ENCODE data around the gene RTBDN. TPM values are rescaled to one million over a fixed set of nuclear protein-coding genes. Genes with fewer than 3 reads are reported as not detected.

RTBDN gene
- polyA plus RNA-seq, 1 of the 3 experiments (the other 2 are of a cell fraction) = 0.72 TPM

DNA sequence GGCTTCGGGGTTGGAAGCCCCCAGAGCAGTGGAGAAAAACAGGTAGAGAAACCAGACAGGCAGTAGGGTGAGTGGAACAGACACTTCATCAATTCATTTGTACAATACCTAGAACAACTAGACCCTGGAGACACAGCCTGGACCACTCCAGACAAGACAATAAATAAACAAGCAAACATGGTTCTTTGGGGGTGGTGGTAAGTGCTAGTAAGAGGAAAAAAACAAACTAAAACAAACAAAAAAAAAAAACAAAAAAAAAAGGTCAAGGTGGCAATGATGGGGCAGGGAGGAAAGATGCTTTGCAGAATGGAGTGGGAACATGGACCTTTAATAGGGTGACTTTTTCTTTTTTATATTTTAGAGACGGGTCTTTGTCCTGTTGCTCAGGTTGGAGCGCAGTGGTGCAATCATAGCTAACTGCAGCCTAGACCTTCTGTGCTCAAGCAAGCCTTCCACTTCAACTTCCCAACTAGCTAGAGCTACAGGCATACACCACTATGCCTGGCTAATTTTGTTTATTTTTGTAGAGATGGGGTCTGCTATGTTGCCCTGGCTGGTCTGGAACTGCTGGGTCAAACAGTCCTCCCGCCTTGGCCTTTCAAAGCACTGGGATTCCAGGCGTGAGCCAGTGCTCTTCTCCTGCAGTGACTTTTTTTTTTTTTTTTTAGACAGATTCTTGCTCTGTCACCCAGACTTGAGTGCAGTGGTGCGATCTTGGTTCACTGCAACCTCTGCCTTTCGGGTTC is 40.0 kb downstream of the RTBDN start:
- Histone ChIP-seq H2AFZ (ENCODE audit: low read depth) (peak overlapping the region; percentile 47; the same call in 1 of the 2 replicates), H4K20me1 (ENCODE audit: insufficient read depth) (peaks cover 17% of the 10 kb centered on the region), H3K4me2 (peak overlapping the region; percentile 88), H3K4me1 (ENCODE audit: control insufficient read depth in 1 of 2, insufficient read depth in 2 of 2, low read depth in 1 of 2, low read length in 1 of 2) (peaks cover 13 to 25% of the 10 kb centered on the region in 2 experiments; a peak in 3 of 4 replicates), H3K4me3 (ENCODE audit: low read depth in 2 of 2, low read length in 1 of 2) (peak overlapping the region; percentile 80 to 88), H3F3A (replicated peaks; ENCODE audit: insufficient read depth) (peaks cover 35% of the 10 kb centered on the region), H3K27ac (ENCODE audit: low read depth in 2 of 2, low read length in 1 of 2) (peak overlapping the region; percentile 86 to 88), H3K36me3 (replicated peaks in 1 of 2; ENCODE audit: control insufficient read depth in 1 of 2, insufficient read depth in 2 of 2, low read length in 1 of 2) (peaks cover 0 to 8% of the 10 kb centered on the region in 2 experiments), H3K27me3 (ENCODE audit: insufficient read depth) (no peaks in the 10 kb centered on the region), H3K9me3 (no peaks in the 10 kb centered on the region), H3K9me2 (no peaks in the 10 kb centered on the region), H3K79me2 (ENCODE audit: insufficient read depth) (peaks cover 20% of the 10 kb centered on the region), H3K9ac (peak overlapping the region; percentile 95)
- POLR2A ChIA-PET = interaction anchor here (1.0 to 4.4 kb wide), 3 partner anchors 17 to 22 kb away, joined by 3 to 88 read pairs (median 22); no protein-coding TSS in a partner anchor
- CTCF ChIA-PET = interaction anchor here (3.1 to 17.1 kb wide), 4 partner anchors 17 to 61 kb away, joined by 19 to 447 read pairs (median 181); partner anchors contain the start of genes HOOK2 and TRIR
- WGBS (ENCODE audit: low lambda C conversion rate) = 77% methylated on average over 7 of the region's 7 CpGs
- no peak for DNase-seq
- no peak for TF ChIP-seq POLR2AphosphoS5 (IDR thresholded peaks at IDR 0.05; ENCODE audit: low read depth, low read length)
- TF ChIP-seq TCF12 (IDR thresholded peaks at IDR 0.05) = no peak
- no peak for TF ChIP-seq GATA2 (CRISPR knock-in tag; IDR thresholded peaks at IDR 0.05)

DNA sequence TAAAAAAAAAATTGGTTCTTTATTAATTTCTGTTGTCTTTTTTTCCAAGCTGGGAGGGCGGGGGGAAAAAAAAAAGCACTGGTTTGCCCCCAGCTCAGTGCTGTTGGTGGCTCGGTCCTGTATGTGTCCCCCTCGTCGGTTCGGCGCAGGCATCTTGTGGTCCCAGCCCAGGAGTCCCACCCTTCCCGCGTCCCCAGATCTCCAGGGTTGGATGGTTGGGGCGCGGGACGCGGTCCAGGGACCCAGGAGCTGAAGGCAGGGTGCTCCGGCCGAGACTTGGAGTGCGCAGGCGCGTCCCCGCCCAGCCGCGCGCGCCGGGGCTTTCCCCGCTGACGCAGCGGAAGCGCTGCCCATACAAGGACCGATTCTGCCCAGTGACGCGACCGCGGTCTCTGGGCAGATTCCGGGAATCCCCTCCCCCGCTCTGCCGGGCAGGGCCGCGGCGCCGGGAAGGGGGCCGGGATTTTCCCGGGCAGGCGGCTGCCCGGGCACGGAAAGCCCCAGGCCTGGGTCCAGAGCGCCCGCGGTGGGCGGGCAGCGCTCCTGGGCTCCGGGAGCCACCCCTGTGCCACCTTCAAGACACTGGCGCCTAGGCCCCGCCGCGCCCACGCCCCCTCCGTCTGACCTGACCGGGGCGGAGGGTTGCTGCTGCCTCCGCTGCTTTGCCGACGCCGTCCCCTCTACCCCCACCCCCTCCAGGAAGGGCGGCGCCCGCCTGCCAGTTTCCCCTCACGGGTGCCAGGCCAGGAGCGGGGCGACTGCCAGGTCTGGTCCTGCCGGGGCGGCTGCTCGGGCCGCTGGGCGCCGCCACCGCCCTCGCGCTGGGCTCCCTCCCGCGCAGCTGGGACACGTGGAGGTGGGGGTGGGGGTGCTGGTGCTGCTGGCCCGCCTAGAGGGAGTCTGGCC is 40.8 kb downstream of the RTBDN start:
- Histone ChIP-seq H3K79me2 (ENCODE audit: insufficient read depth) (peaks cover 20% of the 10 kb centered on the region), H3K4me2 (peak overlapping the region; percentile 88), H3K4me1 (ENCODE audit: control insufficient read depth in 1 of 2, insufficient read depth in 2 of 2, low read depth in 1 of 2, low read length in 1 of 2) (peaks cover 22 to 33% of the 10 kb centered on the region in 2 experiments), H3K9ac (peak overlapping the region; percentile 95), H3K4me3 (ENCODE audit: low read depth in 2 of 2, low read length in 1 of 2) (peak overlapping the region; percentile 80 to 88), H3F3A (replicated peaks; ENCODE audit: insufficient read depth) (peaks cover 43% of the 10 kb centered on the region), H3K9me3 (no peaks in the 10 kb centered on the region), H3K27me3 (ENCODE audit: insufficient read depth) (no peaks in the 10 kb centered on the region), H4K20me1 (ENCODE audit: insufficient read depth) (peaks cover 17% of the 10 kb centered on the region), H3K36me3 (replicated peaks in 1 of 2; ENCODE audit: control insufficient read depth in 1 of 2, insufficient read depth in 2 of 2, low read length in 1 of 2) (peaks cover 0 to 6% of the 10 kb centered on the region in 2 experiments), H2AFZ (ENCODE audit: low read depth) (peak overlapping the region; percentile 47; the same call in 1 of the 2 replicates), H3K27ac (ENCODE audit: low read depth in 2 of 2, low read length in 1 of 2) (peak overlapping the region; percentile 86 to 90), H3K9me2 (no peaks in the 10 kb centered on the region)
- ChIA-PET POLR2A (interaction anchor here (0.9 to 4.4 kb wide), 8 partner anchors 8 to 72 kb away, joined by 3 to 88 read pairs (median 4); partner anchors contain the start of genes PRDX2 and THSD8), CTCF (interaction anchor here (1.0 to 17.1 kb wide), 7 partner anchors 8 to 172 kb away, joined by 3 to 447 read pairs (median 5); partner anchors contain the start of genes HOOK2, PRDX2 and THSD8)
- 2% methylated on average over 9 of the region's 81 CpGs for WGBS (ENCODE audit: low lambda C conversion rate)
- peak; percentile 93 for DNase-seq
- TF ChIP-seq, protein P1, sequence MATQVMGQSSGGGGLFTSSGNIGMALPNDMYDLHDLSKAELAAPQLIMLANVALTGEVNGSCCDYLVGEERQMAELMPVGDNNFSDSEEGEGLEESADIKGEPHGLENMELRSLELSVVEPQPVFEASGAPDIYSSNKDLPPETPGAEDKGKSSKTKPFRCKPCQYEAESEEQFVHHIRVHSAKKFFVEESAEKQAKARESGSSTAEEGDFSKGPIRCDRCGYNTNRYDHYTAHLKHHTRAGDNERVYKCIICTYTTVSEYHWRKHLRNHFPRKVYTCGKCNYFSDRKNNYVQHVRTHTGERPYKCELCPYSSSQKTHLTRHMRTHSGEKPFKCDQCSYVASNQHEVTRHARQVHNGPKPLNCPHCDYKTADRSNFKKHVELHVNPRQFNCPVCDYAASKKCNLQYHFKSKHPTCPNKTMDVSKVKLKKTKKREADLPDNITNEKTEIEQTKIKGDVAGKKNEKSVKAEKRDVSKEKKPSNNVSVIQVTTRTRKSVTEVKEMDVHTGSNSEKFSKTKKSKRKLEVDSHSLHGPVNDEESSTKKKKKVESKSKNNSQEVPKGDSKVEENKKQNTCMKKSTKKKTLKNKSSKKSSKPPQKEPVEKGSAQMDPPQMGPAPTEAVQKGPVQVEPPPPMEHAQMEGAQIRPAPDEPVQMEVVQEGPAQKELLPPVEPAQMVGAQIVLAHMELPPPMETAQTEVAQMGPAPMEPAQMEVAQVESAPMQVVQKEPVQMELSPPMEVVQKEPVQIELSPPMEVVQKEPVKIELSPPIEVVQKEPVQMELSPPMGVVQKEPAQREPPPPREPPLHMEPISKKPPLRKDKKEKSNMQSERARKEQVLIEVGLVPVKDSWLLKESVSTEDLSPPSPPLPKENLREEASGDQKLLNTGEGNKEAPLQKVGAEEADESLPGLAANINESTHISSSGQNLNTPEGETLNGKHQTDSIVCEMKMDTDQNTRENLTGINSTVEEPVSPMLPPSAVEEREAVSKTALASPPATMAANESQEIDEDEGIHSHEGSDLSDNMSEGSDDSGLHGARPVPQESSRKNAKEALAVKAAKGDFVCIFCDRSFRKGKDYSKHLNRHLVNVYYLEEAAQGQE (IDR thresholded peaks at IDR 0.05; ENCODE audit: low read depth, low read length) = 0 out of 2 replicates have a peak, but pooled peaks have one; percentile 24
- TF ChIP-seq FOSL2 (IDR thresholded peaks at IDR 0.05; ENCODE audit: borderline replicate concordance, low read depth) = peak; percentile 9; the same call in 1 of the 2 replicates
- TF ChIP-seq FOXM1 (IDR thresholded peaks at IDR 0.05; ENCODE audit: low read depth) = 0 out of 2 replicates have a peak, but pooled peaks have one; percentile 20
- TF ChIP-seq RFX5 (IDR thresholded peaks at IDR 0.05; ENCODE audit: low read length) = peak; percentile 96
- TF ChIP-seq MXI1 (IDR thresholded peaks at IDR 0.05; ENCODE audit: low read depth, low read length) = peak; percentile 86
- no peak for TF ChIP-seq EZH2phosphoT487 (IDR thresholded peaks at IDR 0.05; ENCODE audit: borderline replicate concordance, low read depth)
- TF ChIP-seq GABPA (IDR thresholded peaks at IDR 0.05; ENCODE audit: low read depth) = no peak
- TF ChIP-seq RCOR1 (IDR thresholded peaks at IDR 0.05; ENCODE audit: low read length) = no peak
- peak; percentile 73 for TF ChIP-seq NRF1 (IDR thresholded peaks at IDR 0.05; ENCODE audit: low read depth, low read length)
- peak in 1 of 2 experiments; percentile 64; a peak in 2 of 4 replicates for TF ChIP-seq EP300 (IDR thresholded peaks at IDR 0.05; ENCODE audit: borderline replicate concordance in 1 of 2, low read depth in 1 of 2, low read length in 1 of 2)
- TF ChIP-seq, protein P2, sequence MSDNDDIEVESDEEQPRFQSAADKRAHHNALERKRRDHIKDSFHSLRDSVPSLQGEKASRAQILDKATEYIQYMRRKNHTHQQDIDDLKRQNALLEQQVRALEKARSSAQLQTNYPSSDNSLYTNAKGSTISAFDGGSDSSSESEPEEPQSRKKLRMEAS (IDR thresholded peaks at IDR 0.05; ENCODE audit: low read depth) = peak; percentile 90
- TF ChIP-seq TAF1 (IDR thresholded peaks at IDR 0.05; ENCODE audit: borderline replicate concordance, low read depth, low read length) = peak; percentile 62; the same call in 1 of the 2 replicates
- TF ChIP-seq, protein P3, sequence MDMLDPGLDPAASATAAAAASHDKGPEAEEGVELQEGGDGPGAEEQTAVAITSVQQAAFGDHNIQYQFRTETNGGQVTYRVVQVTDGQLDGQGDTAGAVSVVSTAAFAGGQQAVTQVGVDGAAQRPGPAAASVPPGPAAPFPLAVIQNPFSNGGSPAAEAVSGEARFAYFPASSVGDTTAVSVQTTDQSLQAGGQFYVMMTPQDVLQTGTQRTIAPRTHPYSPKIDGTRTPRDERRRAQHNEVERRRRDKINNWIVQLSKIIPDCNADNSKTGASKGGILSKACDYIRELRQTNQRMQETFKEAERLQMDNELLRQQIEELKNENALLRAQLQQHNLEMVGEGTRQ (IDR thresholded peaks at IDR 0.05; ENCODE audit: borderline replicate concordance, low read depth, low read length) = no peak
- TF ChIP-seq, protein P4, sequence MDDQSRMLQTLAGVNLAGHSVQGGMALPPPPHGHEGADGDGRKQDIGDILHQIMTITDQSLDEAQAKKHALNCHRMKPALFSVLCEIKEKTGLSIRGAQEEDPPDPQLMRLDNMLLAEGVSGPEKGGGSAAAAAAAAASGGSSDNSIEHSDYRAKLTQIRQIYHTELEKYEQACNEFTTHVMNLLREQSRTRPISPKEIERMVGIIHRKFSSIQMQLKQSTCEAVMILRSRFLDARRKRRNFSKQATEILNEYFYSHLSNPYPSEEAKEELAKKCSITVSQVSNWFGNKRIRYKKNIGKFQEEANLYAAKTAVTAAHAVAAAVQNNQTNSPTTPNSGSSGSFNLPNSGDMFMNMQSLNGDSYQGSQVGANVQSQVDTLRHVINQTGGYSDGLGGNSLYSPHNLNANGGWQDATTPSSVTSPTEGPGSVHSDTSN (IDR thresholded peaks at IDR 0.05) = peak; percentile 61
- no peak for TF ChIP-seq TCF12 (IDR thresholded peaks at IDR 0.05)

All from SK-N-SH (cell line).